Astrocyte of the spinal cord (primary cell): ENCODE data around the gene SRMS.

ENCODE experiments used
- DNase-seq: peaks from one replicate; pipeline ENCODE4 v3.0.0; 2011; ENCODE audit warnings: low read depth, low spot score
- H3K4me3 ChIP-seq: 2 replicates; pipeline ENCODE4 v1.5.1; 2011; ENCODE audit warnings: low read depth, mild to moderate bottlenecking, low read length, moderate library complexity
- in situ Hi-C: cut with HindIII; loops from 2 replicates; pipeline ENCODE4 v1.10.0; 2017; ENCODE audit warnings: low sequenced_read_pairs
- TF ChIP-seq, protein P1 (sequence below): IDR thresholded peaks from 2 replicates; pipeline ENCODE4 v1.5.1; 2012; ENCODE audit warnings: low read depth, mild to moderate bottlenecking, low read length, inconsistent platforms

Gene SRMS

DNA sequence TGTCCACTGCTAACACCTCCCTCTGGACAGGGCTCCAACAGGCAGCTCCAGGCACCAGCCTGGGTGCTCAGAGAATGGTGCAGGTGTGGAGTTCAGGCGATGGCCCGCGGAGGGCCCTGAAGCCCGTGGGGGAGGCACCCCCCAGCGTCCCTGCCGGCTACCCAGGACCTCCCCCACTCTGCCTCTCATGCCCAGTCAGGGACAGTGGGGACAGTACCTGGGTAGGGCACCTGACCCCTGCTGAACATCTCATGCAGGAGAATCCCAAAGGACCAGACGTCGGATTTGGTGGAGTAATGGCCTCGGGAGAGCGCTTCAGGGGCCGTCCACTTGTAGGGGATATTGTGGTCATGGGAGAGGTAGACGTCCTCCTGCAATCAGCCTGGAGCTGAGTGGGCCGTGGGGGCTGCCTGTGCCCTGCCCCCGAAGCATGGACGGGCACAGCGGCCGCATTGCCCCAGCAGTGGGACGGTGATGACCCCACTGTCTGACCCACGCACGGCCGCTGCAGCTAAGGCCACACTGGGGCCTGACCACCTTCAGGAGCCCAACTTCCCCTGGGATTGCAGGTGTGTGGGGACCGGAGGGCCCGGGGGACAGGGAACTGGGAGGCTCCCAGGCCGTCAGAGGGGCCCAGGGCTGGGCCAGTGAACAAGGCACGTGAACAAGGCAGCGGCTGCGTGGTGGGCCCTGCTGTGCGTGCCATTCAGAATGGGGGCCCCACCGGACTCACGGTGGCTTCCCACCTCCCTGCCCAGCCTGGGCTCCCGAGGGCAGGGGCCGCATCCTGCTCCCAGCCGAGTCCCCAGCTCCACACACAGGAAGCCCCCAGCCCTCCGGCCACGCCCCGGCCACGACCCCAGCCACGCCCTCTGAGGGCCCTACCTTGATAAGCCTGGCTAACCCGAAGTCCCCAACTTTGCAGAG lies 17.4 kb downstream of the SRMS start:
- TF ChIP-seq, protein P1, sequence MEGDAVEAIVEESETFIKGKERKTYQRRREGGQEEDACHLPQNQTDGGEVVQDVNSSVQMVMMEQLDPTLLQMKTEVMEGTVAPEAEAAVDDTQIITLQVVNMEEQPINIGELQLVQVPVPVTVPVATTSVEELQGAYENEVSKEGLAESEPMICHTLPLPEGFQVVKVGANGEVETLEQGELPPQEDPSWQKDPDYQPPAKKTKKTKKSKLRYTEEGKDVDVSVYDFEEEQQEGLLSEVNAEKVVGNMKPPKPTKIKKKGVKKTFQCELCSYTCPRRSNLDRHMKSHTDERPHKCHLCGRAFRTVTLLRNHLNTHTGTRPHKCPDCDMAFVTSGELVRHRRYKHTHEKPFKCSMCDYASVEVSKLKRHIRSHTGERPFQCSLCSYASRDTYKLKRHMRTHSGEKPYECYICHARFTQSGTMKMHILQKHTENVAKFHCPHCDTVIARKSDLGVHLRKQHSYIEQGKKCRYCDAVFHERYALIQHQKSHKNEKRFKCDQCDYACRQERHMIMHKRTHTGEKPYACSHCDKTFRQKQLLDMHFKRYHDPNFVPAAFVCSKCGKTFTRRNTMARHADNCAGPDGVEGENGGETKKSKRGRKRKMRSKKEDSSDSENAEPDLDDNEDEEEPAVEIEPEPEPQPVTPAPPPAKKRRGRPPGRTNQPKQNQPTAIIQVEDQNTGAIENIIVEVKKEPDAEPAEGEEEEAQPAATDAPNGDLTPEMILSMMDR: no peak
- DNase-seq: no peak
- no peak overlapping the region for H3K4me3 ChIP-seq
- in situ Hi-C loops: no loop called here

DNA sequence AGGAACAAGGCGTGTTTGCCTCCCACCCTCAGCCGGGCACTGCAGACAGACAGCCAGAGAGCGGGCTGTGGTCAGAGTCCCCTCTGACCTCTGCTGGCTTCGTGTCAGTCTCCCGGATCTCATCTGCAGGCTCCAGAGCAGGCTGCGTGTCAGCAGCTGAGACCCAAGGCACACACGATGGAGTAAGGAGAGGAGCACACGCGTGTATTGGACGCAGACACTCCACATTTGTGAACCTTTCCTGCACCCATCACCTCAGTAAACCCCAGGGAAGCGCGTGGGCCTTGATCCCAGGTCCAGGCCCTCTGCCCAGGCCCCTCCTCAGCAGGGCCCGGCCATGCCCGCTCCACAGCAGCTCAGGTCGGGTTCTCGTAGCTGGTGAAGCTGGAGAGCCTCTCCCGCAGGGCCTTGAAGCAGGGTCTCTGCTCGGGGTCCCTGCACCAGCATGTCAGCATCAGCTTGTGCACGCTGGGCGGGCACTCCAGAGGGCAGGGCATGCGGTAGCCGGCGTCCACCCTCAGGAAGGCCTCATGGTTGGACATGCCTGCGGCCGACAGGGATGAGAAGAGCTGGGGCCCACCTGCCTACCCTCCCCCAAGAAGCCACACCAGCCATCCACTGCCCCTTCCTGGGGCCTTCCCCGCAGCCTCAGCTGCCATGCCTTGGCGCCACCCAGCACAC lies 18.2 kb downstream of the SRMS start:
- in situ Hi-C loops: no loop called here
- TF ChIP-seq, protein P1: no peak
- no peak overlapping the region for H3K4me3 ChIP-seq
- DNase-seq: no peak

DNA sequence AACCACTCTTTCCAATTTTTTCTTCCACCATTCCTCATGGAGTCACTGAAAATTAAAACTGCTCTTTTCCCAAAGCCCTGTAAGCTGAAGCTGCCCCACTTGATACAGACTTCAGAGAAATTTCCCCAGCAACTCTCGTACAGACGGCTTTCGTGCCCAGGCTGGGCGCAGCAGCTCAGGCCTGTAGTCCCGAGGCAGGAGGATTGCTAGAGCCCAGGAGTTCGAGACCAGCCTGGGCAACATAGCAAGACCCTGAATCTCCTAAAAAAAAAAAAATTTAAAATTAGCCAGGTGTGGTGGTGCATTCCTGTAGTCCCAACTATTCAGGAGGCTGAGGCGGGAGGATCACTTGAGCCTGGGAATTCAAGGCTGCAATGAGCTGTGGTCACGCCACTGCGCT lies 20.4 kb downstream of the SRMS start:
- DNase-seq: no peak
- in situ Hi-C loops: no loop called here

DNA sequence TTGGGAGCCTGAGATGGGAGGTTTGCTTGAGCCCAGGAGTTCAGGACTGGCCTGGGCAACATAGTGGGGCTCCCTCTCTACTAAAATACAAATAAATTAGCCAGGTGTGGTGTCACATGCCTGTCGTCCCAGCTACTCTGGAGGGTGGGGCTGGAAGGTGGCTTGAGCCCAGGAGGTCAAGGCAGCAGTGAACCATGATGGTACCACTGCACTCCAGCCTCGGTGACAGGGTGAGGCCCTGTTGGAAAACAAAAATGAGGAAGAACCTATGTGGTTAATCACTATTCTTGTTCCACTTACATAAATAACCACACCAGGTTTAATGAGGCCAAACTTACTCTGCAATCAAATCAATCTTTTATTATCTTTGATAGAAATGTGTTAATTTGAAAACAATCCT lies 21.6 kb downstream of the SRMS start:
- in situ Hi-C loops: no loop called here
- DNase-seq: no peak
- TF ChIP-seq, protein P1: no peak
- no peak overlapping the region for H3K4me3 ChIP-seq

More for the DNA sequence above, 20.4 kb downstream of the SRMS start:
- TF ChIP-seq, protein P1: no peak
- no peak overlapping the region for H3K4me3 ChIP-seq

DNA sequence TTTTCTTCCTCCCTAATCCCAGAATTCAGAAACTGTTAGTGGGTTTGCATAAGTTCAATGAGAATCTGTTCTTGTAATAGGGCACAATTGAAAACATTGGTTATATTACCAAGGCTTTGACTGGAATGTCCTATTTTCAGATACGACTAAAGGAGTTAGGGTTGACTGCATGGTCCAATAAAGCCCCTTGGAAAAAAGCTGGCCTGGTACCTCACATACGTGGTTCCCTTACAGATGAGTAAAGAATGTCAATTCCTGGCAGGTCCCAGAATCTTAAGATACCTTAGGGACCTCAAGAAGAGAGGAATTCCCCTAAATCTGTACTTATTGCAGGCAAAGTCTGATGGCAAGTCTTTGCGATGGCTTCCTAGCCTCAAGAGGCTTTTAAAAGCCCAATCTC lies 22.4 kb downstream of the SRMS start:
- in situ Hi-C loops: no loop called here
- DNase-seq: no peak
- H3K4me3 ChIP-seq: no peak overlapping the region
- TF ChIP-seq, protein P1: no peak

DNA sequence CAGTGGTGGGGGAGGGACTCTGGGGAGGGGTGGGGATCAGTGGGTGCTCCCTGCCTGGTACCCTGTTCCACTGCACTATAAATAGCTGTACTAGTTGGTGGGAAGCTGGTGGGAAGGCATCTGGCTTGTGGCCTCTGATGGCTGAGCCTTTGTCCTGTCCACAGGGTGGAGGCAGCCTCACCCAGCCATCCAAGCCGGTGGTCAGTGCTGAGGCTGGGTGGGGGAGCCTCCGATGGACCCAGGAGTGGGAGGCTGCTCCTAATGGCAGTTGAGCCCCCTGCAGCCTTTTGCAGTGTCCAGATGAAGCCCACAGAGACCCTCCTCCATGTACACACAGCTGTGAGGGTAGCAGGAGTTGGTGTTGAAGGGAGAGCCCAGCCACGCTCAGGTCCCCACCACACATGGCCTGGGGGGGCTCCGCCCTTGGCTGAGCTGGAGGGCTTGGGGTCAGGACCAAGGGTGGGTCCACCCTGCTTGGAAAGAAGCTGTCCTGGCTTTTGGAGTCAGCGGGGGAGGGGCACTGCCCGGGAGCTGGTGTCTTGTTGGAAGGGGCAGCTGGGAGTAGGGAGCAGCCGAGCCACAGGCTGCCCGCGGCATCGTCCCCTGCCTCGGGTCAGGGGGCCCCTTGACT lies 24.5 kb downstream of the SRMS start:
- no peak overlapping the region for H3K4me3 ChIP-seq
- in situ Hi-C loops: no loop called here
- DNase-seq: no peak
- TF ChIP-seq, protein P1: no peak
